GM19238 (cell line): Measurements from ENCODE around the gene SSBP3.

Experiments used
- DNase-seq: peaks from one replicate; pipeline ENCODE4 v3.0.0; 2011; ENCODE audit warnings: low spot score; ENCODE audit not compliant: insufficient read length

Gene SSBP3

DNA sequence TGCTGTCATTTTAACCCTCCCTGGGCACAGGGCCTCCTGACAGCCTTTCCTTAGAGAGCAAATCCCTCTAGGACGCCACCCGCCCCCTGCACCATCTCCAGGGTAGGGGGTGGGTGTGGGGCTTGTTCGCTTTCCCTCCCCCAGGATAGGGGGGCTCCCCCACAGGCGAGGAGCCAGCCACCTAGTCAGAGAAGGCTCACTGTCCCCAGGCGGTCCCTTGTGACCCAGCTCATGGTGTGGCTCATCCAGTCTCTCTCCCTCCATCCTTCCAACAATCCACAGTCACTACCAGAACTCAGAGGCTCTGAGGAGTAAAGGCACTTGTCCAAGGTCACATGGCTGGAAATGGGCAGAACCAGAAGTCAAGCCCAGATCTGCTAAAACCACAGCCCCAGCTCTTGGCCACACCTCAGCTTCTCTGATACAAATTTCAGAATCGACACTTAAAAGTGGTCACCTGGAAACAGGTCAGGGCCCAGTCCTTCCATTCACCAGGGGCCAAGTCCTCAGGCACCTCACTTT is 116.4 kb downstream of the SSBP3 start:
- no peak for DNase-seq

DNA sequence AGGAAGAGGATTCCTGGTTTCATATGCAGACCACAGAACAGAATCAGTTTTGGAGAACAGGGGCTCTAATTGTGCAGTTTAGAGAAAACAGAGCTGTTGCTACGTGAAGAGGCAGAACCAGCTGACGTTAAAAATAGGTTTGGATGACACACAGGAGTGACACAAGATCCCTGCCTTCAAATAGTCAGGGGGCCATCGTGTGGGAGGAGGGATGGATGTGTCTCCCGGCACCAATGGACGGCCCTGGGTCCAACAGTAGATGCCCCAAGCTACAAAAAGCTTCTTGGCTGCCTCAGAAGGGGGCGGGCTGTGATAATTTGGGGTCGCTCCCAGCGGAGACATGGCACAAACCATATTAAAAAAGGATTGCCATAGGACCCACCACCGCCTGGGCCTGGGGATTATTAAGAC is 118.4 kb downstream of the SSBP3 start:
- DNase-seq = no peak

DNA sequence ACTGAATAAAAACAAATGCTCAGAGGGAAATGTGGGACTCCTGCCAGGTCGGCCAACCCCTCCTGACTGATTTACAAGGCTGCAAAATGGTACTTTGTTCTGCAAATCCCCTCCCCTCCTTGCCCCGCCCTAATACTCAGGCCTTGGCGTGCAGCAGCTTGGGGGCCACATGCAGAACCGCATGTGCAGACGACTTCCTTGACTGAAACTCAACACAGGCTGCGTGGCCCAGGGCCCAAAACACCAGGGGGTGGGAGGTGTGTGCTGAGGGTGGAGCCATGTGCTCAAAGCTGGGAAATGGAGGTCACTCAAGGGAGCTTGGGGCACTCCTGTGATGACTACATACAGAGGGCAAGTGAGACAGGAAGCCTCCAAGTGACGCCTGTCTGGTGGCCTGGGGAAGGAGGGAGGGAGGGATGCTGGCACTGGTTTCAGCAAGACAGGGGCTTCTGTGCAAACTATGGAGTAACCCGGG is 119.0 kb downstream of the SSBP3 start:
- DNase-seq = peak; percentile 36

DNA sequence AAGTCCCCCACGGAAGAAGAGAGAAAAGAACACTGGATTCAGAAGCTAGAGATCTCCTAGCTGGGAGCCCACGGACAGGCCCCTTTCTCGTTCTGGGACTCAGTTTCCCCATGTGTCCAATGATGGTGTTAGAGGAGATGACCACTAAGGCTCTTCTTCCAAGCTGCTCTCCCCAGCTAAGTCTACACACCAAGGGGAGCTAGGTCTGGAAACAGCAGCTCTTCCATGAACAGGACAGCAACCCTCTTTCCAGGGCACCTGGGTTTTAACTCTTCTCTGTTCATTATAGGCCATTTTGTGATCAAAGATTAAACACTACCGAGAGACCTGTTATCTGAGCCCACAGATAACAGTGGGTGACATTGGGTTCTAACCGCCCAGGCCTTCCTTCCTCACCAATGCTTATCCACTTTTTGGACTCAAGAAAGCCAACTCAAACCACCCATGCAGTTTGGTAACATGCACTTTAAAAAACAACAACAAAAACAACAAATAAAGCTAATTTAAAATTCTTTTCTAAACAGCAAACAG is 120.3 kb downstream of the SSBP3 start:
- no peak for DNase-seq

- no peak for DNase-seq
Observed at GRCh38 chr1:54284781-54285529, 121.2 kb downstream of the SSBP3 start.

GRCh38 chr1:54283635-54284385 is 122.4 kb downstream of the SSBP3 start:
- no peak for DNase-seq

- DNase-seq = no peak
Observed at GRCh38 chr1:54282101-54282847, 123.9 kb downstream of the SSBP3 start.

DNA sequence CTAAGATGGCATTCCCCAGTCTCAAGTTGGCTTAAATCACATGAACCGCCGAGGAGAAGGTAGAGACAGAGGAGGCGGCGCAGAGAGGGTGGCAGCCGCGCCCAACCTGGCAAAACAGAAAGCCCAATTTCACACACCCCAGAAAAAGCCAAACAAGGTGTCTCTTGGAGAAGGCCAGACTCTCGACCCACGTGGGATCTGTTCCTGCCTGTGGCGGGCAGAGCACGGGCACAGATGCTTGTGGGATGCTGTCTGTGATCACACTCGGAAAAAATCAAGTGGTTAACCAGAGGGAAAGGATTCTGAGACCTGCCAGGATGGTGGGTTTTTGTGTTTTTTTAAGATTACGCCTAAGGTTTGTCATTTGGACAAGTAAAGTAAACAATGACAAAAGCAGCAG is 125.5 kb downstream of the SSBP3 start:
- DNase-seq = no peak

GRCh38 chr1:54279457-54279856 is 126.7 kb downstream of the SSBP3 start:
- no peak for DNase-seq

- no peak for DNase-seq
Observed at GRCh38 chr1:54278941-54279422, 127.2 kb downstream of the SSBP3 start.

- no peak for DNase-seq
Observed at GRCh38 chr1:54277451-54278341, 128.5 kb downstream of the SSBP3 start.

DNA sequence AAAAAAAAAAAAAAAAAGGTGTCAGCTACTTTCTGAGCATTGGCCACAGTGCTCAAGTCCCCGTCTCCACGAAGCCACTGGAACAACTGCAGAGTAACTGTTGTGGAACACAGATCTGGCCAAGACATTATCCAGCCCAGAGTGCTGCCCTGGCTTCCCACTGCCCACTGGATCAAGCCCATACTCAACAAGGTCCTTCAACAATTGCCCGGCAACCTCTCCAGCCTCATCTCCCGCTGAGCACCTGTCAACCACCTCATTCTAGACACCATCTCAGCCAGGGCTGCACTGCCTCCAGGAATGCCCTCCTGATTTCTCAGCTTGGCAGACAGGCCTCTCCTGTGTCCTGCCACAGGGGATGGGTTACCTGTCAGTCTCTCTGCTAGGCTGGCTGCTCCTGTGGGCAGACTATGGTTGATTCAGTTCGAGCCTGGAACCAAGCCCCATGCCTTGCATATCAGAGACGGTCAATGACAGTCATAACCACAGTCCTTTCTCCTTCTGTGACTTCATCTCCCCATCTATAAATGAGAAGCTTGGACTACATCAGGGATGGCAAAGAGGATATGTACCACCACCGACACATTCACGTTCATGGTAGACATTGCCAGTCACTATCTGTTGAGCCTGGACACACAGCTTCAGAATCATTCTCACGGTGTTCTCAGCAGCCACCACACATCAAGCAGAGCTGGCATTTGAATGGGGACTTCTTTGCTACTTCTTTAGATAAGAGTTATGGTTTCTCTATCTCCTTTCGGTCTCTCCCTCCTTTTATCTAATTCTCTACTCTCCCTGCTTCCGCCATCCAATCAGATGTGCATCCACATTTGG is 129.4 kb downstream of the SSBP3 start:
- no peak for DNase-seq

DNA sequence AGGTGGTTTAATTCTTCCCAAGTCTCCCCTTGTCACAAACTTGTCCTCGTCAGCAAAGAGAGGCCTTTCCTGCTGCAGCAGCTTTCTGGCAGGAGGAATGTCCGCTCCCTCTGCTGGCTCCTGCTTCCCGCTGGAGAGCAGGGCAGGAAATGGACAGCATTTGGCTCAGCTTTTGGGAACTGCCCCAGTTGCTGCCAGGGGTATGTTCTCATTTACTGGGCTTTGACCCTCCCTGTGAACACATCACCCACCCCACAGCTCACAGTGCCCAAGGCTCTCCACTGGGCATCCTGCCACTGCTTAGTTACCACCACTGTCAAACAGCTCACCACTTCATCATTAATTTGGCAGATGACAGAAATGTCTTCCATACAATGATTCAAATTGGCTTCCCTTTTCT is 130.8 kb downstream of the SSBP3 start:
- DNase-seq = no peak

DNA sequence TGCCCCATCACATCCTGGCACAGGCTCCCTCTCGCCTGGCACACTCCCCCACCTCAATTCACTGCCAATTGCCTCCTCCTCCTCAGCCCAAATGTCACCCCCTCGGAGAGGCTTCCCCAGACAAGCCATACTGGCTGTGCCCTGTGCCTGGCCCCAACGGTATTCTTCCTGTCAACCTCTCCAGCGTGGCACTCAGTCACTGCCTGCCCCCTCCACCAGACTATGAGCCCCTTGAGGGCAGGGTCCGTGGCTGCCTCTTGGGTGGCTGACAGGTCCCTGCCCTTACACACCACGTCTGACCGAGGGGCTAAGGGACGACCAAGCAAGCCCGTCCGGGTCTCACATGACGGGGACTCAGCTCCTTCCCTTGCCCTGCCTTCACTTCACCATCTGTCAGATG is 131.3 kb downstream of the SSBP3 start:
- DNase-seq = no peak

GRCh38 chr1:54274448-54274847 is 131.7 kb downstream of the SSBP3 start:
- DNase-seq = no peak

DNA sequence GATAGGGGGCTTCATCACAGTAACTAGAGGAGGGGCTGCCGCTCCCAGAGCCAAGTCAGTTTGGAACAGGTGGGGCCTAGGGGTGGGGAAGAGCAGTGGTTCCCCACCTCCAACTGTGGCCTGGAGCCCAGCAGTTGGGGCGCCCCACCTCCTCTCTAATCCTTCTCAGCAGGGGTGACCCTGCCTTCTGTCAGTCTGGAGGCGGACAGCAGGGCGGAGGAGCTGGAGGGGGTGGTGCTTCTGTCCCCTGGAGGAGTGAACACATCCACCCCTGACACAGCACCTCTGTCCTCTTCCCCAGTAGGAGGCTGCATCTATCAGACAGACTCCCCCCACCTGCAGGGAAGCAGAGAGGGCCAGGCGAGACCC is 132.4 kb downstream of the SSBP3 start:
- DNase-seq = no peak

DNA sequence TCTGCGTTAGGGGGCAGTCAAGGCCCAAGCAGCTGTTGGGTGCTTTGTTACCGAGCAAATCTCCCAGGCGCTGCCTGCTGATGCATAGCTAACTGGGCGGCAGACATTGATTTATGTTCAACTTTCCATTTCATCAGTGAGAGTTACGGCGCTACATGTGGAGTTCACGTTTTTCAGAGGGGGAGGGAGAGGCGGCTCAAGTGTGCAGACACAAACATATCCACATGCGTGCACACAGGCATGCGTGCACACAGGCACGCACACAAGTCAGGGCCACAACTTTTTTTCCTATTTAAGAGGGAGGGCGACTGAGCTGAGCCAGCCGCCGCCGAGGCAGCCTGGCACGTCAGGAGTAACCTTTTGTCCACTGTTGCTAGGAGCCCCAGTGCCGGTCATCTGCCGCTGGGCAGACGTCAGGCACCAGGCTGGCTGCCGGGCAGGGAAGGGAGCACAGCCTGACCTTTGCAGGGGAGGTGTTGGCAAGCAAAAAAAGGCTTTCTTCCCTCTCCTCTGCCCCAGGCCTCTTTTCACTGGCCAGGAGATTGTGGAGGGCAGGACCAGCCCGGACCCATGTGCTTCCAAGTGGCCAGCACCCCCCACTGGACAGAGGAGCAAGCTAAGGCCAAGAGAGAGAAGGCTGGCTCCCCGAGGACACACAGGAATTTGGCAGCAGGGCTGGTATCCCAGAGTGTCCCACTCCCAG is 133.0 kb downstream of the SSBP3 start:
- DNase-seq = no peak

GRCh38 chr1:54272772-54273091 is 133.5 kb downstream of the SSBP3 start:
- DNase-seq = no peak

DNA sequence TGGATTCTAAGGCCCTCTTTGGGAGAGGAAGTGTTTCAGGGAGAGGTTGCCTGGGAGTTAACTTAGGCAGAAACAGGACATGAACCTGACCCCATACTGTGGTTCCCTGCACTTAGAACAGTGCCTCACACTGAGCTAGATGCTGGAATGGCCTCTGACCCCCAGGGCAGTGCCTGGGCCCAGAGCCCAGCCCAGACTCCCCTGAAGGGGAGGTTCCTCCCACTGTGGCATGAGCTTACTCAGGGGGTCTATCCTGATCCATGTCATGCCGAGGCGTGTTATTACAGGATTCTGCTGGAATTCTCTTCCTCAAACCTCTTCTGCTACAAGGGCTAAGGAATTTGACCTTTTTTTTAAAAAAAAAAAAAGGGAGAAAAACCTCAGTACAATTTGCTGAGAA is 134.1 kb downstream of the SSBP3 start:
- no peak for DNase-seq
